Transverse colon (tissue), 4 donors: ENCODE results near the gene TENM4.

ENCODE experiments used
- POLR2AphosphoS5 ChIP-seq, 3 donors: sonication (generic); formaldehyde crosslinking; IDR thresholded peaks; one replicate each; pipeline ENCODE4 v1.6.1; 2016; ENCODE audit warnings: antibody characterized with exemption in 3 of 3
- TF ChIP-seq, protein P1 (sequence below), 5 experiments: fragments of 200-600 bp in 3 of 5; fragments of 450-650 bp in 2 of 5; sonication (generic) in 3 of 5; IDR thresholded peaks; 1 replicate in 2 of 5; 2 replicates in 3 of 5; pipeline ENCODE4 v1.5.1; 2016 to 2017; ENCODE audit warnings: antibody characterized with exemption in 5 of 5, inconsistent platforms in 3 of 5, mild to moderate bottlenecking in 2 of 5, moderate library complexity in 1 of 5

DNA sequence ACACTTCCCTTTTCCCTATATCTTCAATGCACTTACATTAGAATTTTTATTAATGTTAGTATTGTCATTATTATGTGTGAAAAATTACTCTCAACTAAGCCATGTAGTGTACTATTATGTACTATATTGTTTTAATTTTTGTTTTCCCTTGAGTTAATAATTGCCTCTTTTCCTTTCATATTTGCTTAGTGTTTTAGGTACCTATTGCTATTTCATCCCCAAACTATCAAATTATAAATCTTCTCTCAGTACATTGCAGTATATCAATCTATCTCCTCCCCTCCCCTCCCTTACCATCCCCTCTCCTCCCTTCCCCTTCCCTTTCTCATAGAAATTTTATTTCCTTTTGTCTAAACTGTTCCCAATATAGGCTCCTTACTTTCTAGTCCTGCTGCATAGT lies 12.8 kb upstream of the TENM4 start:
- TF ChIP-seq, protein P1, sequence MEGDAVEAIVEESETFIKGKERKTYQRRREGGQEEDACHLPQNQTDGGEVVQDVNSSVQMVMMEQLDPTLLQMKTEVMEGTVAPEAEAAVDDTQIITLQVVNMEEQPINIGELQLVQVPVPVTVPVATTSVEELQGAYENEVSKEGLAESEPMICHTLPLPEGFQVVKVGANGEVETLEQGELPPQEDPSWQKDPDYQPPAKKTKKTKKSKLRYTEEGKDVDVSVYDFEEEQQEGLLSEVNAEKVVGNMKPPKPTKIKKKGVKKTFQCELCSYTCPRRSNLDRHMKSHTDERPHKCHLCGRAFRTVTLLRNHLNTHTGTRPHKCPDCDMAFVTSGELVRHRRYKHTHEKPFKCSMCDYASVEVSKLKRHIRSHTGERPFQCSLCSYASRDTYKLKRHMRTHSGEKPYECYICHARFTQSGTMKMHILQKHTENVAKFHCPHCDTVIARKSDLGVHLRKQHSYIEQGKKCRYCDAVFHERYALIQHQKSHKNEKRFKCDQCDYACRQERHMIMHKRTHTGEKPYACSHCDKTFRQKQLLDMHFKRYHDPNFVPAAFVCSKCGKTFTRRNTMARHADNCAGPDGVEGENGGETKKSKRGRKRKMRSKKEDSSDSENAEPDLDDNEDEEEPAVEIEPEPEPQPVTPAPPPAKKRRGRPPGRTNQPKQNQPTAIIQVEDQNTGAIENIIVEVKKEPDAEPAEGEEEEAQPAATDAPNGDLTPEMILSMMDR (IDR thresholded peaks at IDR 0.05) = no peak
- TF ChIP-seq POLR2AphosphoS5 (IDR thresholded peaks at IDR 0.05) = no peak
